G401 (cell line): ENCODE results near the gene IGSF22. TPM values are rescaled to one million over a fixed set of nuclear protein-coding genes. Genes with fewer than 3 reads are reported as not detected.
"Not testable (repeated sequence)": the region's sequence is repeated elsewhere in the genome, so short reads cannot be mapped to it uniquely, and the experiment has no call there.

Source experiments
- DNase-seq: peaks from one replicate; pipeline ENCODE4 v3.0.0-alpha.2; 2015; ENCODE audit warnings: low spot score
- in situ Hi-C: cut with HindIII; loops from 2 replicates; pipeline ENCODE4 v1.10.0; 2016; ENCODE audit warnings: low sequenced_read_pairs, mixed read lengths
- total RNA-seq: library from RNA; depleted of rRNA; stranded (reverse); fragments of >200 nt; shearing (Covaris generic); gene quantifications from 2 replicates; pipeline ENCODE4 v1.2.3, GENCODE V29; 2014

The IGSF22 gene
- total RNA-seq, 1 experiment from 2014 or later = not detected

GRCh38 chr11:18699269-18699596 is 26.8 kb downstream of the IGSF22 start:
- in situ Hi-C loops = no loop called here
- DNase-seq = no peak

GRCh38 chr11:18698341-18699268 is 27.4 kb downstream of the IGSF22 start, which contains the start of gene TMEM86A:
TMEM86A (plus strand) TSS chr11:18698779; CDS start chr11:18698887, 108 bp downstream.
- peak; percentile 93 for DNase-seq
- in situ Hi-C loops = no loop called here

- DNase-seq = no peak
- in situ Hi-C loops = no loop called here
Measured at GRCh38 chr11:18697576-18697975, 28.4 kb downstream of the IGSF22 start.

- no peak for DNase-seq
- in situ Hi-C loops = no loop called here
Measured at GRCh38 chr11:18696638-18697225, 29.3 kb downstream of the IGSF22 start.

GRCh38 chr11:18692941-18693760 is 32.8 kb downstream of the IGSF22 start:
- in situ Hi-C loops = no loop called here

GRCh38 chr11:18691467-18692140 is 34.4 kb downstream of the IGSF22 start:
- in situ Hi-C loops, DNase-seq: not testable (repeated sequence)

More at GRCh38 chr11:18692941-18693760, 32.8 kb downstream of the IGSF22 start:
- no peak for DNase-seq

- DNase-seq = no peak
- in situ Hi-C loops = no loop called here
Measured at GRCh38 chr11:18684267-18684666, 41.7 kb downstream of the IGSF22 start.

GRCh38 chr11:18682466-18682865 is 43.5 kb downstream of the IGSF22 start:
- DNase-seq = no peak
- in situ Hi-C loops = no loop called here

GRCh38 chr11:18681949-18682348 is 44.0 kb downstream of the IGSF22 start:
- in situ Hi-C loops, DNase-seq: not testable (repeated sequence)

- in situ Hi-C loops = no loop called here
- no peak for DNase-seq
Measured at GRCh38 chr11:18677560-18677959, 48.4 kb downstream of the IGSF22 start.

- in situ Hi-C loops = no loop called here
- DNase-seq = no peak
Measured at GRCh38 chr11:18676803-18677202, 49.2 kb downstream of the IGSF22 start.

GRCh38 chr11:18672209-18672608 is 53.8 kb downstream of the IGSF22 start:
- DNase-seq, in situ Hi-C loops: not testable (repeated sequence)

GRCh38 chr11:18671246-18671645 is 54.7 kb downstream of the IGSF22 start:
- in situ Hi-C loops = no loop called here
- no peak for DNase-seq

GRCh38 chr11:18669711-18670110 is 56.3 kb downstream of the IGSF22 start:
- in situ Hi-C loops = no loop called here
- no peak for DNase-seq

GRCh38 chr11:18669219-18669596 is 56.8 kb downstream of the IGSF22 start:
- DNase-seq = no peak
- in situ Hi-C loops = no loop called here

- DNase-seq = no peak
- in situ Hi-C loops = no loop called here
Measured at GRCh38 chr11:18668131-18668530, 57.9 kb downstream of the IGSF22 start.

- DNase-seq, in situ Hi-C loops: not testable (repeated sequence)
Measured at GRCh38 chr11:18665353-18665872, 60.6 kb downstream of the IGSF22 start.

- DNase-seq = no peak
- in situ Hi-C loops = no loop called here
Measured at GRCh38 chr11:18657673-18658072, 68.3 kb downstream of the IGSF22 start.
